ENCODE results near the gene CHERP. TPM values are rescaled to one million over a fixed set of nuclear protein-coding genes. Genes with fewer than 3 reads are reported as not detected.
"Not testable (repeated sequence)": the region's sequence is repeated elsewhere in the genome, so short reads cannot be mapped to it uniquely, and the experiment has no call there.

CHERP gene
- total RNA-seq, 1 donor from 2014 or later = 5.3 TPM

GRCh38 chr19:16577531-16577985, 35.3 kb upstream of the CHERP start:
- DNase-seq (ENCODE audit: low spot score in 2 of 2) = no peak
- FAIRE-seq = no peak

DNA sequence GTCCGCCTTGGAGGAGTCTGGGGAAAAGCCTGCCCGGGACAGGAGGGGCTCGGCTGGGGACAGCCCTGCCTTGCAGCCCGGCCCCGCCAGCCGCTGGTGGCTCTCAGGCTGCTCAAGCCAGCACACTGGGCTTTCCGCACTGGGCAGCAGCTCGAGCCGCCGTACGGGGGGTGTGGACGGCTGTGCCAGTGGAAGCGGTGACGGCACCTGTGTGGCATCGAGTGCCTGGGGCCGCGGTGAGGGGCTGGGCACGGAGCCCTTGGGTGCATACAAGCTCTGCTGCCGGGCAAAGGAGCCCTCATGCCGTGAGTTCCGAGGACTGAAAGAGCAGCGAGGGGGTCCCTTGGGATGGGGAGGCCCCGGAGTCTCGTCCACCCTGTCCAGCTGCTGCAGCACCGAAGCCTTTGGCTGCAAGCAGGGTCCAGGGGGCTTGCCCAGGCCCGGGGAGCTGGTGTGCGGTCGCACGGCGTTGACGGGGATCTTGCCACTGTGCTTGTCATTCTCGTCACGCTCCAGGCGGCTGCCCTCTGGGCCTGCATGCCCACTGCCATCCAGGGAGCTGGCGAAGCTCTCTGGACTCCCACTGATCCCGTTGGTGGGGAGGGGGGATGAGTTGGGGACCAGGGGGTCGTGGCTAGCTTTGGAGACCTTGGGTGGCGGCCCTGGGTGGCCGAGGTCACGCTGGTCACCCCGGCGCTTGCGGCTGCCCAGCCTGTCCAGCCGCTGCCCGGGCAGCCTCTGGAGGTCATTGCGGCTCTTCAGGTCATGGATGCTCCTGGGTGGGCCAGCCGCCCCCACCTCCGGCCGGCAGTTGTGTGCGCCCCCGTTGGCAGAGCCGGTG, 34.7 kb upstream of the CHERP start:
- no peak for DNase-seq (ENCODE audit: low spot score in 2 of 2)
- FAIRE-seq = no peak

DNA sequence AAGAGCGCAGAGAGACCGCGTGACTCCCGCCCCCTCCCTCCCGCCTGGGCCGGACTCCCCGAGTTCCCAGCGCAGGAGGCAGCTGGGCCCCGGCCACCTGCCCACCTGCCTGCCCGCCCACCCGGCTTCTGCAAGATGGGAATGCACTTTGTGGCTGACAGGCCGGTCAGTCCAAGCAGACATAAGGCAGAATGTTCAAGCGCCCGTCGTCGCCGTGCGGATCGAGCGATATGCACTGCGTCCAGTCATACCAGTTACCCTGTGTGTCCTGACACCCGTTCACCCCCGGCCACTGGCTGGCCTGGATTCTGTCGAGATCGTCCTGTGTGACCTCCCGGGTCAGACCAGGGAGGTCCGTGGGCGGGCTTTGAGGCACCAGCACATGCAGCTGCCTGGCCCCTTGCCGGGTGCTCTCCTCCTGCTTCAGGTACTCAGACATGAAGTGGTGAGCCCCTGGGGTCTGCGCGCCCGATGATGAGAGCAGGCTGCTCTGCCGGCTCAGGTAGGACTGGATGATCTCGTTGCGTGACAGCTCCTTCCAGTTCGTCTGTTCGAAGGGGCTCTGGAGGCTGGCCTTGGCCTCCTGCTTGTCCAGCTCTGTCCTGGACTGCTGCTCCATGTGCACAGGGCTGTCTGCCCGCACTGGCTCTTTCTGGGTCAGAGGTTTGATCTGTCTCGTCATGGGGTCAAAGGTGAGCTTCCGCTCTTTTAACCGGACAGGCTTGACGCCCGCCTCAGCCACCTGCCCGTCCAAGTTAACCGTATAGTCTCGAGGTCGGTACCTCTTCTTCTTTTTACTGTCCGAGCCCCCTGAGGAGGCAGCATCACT, 33.8 kb upstream of the CHERP start:
- DNase-seq (ENCODE audit: low spot score in 2 of 2) = no peak
- no peak for FAIRE-seq

DNA sequence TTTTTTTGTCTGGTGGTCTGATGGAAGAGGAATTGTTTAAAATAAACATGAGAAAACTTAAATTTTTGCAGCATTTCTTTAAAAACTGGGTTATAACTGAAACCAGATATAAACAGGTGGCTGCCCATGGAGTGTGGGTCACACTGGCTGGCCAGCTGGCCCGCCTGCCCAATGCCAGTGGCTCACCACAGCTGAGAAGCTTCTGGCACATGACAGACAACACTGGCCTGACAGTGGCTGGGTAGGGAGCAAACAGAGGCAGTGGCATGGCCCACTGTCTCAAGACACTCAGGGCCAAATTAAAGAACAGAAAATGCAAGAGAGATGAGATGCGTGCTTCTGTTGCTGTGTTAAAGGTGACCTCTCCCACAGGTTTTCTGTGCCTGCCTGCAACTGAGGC, 33.0 kb upstream of the CHERP start:
- no peak for DNase-seq (ENCODE audit: low spot score in 2 of 2)
- no peak for FAIRE-seq

DNA sequence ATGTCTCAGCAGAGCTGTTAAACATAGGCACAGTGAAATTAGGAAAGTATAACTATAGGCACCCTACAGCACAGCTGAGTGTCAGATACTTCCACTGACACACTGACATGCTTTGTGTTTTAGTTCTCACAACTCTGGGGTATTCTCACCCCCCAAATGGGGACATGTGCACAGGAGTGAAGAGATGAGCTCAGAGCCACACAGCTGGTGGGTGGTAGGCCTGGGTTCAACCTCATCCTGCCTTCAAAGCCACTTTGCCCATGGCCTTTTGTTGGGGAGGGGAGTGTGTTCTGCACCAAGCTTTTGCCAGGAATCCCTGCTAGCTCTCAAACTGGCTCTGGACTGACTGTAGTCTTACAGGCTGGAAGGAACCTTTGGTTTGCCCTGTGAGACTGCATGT, 31.7 kb upstream of the CHERP start:
- no peak for FAIRE-seq

DNA sequence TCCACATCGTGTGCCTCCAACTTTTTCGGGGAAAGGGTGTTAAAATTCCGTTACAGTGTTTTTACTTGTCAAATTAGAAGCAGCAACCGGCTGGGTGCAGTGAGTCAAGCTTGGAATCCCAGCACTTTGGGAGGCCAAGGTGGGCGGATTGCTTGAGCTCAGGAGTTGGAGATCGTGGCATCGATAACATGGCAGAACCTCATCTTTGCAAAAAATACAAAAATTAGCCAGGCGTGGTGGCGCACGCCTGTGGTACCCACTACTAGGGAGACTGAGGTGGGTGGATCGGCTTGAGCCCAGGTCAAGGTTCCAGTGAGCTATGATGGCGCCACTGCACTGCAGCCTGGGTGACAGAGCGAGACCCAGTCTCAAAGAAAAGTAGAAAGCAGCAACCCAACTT, 31.1 kb upstream of the CHERP start:
- no peak for DNase-seq (ENCODE audit: low spot score in 2 of 2)
- FAIRE-seq = no peak

More for the DNA sequence above, 31.7 kb upstream of the CHERP start:
- DNase-seq (ENCODE audit: low spot score in 2 of 2) = no peak

- no peak for FAIRE-seq
- DNase-seq (ENCODE audit: low spot score in 2 of 2) = peak; percentile 100
These were observed 30.3 kb upstream of the CHERP start, which contains the start of gene SLC35E1 for GRCh38 chr19:16572332-16573211. Gene SLC35E1 (minus strand): TSS chr19:16572415. CDS start chr19:16572364, 51 bp downstream.

DNA sequence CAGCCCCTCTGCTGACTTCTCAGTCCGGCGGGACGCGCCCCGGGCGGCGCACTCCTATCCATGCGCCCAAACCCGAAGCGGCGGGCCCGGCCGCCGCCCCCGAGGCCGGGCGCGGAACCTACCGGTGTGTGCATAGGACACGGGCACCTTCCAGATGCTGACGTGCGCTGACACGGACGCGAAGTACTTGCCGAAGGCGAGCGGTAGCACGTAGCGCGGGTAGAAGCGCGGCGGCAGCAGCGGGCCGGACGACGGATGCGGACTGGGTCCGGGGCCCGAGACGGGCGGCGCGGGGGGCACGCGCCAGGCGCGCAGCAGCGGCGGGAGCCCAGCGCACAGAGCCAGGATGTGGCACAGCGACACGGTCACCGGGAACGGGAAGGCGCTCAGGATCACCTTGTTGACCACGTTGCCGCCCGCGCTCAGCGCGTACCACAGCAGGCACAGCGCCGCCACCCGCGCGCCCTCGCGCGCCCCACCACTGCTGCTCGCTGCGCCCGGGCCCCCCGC, 29.6 kb upstream of the CHERP start:
- DNase-seq (ENCODE audit: low spot score in 2 of 2) (no peak), FAIRE-seq (no peak)

GRCh38 chr19:16571283-16571682, 29.0 kb upstream of the CHERP start:
- DNase-seq (ENCODE audit: low spot score in 2 of 2) = no peak
- FAIRE-seq = no peak

DNA sequence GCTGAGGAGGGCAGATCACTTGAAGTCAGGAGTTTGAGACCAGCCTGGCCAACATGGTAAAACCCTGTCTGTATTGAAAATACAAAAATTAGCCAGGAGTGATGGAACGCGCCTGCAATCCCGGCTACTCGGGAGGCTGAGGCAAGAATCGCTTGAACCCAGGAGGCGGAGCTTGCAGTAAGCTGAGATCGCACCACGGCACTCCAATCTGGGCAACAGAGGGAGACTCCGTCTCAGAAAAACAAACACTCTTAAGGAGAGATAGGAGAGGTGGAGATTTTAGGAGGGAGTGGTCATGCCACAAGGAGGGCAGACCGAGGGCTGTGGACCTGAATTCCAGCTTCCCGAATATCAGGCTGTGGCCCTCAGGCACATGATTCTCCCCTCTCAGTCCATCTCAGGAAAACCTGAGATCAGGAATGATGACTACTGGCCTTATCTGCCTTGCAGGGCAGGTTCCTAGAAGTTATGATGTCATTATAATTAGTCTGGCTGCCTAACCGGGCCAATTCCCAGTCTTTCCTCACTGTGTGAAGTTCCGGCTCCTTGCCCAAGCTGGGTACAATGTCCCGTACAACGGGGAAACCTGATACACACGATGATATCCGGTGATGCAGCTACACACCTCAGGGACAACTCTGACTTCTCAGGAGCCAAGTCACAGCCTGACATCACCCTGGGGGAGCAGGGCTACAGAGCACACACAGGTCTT, 27.5 kb upstream of the CHERP start:
- DNase-seq (ENCODE audit: low spot score in 2 of 2) (no peak), FAIRE-seq (no peak)

DNA sequence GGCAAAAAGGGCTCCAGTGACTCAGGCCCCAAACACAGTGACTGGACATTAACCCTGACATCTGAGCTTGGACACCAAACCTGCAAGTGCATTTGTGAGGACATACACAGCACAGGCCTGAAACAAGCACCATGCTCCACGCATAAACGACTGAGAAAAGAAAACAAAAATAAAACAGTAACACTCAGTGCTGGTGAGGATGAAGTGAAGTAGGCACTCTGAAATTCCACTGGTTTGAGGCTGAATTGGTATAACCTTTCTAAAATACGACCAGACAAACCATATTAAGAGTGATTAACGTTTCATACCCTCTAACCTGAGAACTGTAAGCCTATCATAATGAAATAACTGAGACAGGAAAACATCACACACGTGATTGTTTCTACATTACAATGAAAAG, 24.5 kb upstream of the CHERP start:
- FAIRE-seq = no peak
- DNase-seq (ENCODE audit: low spot score in 2 of 2) = no peak

DNA sequence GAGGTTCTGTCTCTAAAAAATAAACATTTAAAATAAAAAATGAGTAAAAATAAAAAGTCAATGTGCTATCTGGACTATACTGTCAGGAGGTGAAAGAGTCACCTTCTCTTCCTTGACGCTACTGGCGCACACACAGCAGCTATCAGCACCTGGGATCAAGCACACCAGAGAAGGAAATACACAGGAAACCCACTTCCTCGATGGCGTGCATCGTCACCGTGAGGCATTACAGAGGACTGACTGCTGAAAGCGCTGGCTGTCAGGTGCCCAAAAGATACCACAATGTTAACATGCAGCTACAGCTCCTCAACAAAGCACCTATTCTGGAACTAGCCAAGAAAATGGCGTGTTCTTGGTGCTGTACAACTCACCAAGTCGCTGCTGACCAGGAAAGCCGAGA, 23.9 kb upstream of the CHERP start:
- FAIRE-seq (no peak), DNase-seq (ENCODE audit: low spot score in 2 of 2) (no peak)

DNA sequence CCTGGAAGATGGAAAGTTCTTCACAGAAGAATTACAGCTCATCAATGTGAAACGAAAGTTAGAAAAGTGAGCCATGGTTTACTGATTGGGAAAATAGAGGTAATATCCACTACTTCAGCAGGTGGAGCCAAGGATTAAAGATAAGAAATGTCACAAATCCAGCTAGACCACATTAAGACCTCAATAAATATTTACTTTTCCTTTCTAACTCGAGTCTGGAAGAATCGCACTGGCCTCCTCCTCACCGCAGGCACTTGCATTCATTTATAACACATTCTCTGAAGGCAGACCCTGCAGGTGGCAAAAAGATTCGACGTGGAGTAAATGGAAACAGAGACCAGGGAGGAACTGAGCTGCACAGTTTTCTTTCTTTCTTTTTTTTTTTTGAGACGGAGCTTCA, 22.6 kb upstream of the CHERP start:
- FAIRE-seq (no peak), DNase-seq (ENCODE audit: low spot score in 2 of 2) (no peak)

GRCh38 chr19:16562608-16563025, 20.4 kb upstream of the CHERP start:
- DNase-seq (ENCODE audit: low spot score in 2 of 2) (no peak), FAIRE-seq (no peak)

- DNase-seq (ENCODE audit: low spot score in 2 of 2) = no peak
- FAIRE-seq = no peak
These were observed 19.1 kb upstream of the CHERP start for GRCh38 chr19:16561382-16561781.

DNA sequence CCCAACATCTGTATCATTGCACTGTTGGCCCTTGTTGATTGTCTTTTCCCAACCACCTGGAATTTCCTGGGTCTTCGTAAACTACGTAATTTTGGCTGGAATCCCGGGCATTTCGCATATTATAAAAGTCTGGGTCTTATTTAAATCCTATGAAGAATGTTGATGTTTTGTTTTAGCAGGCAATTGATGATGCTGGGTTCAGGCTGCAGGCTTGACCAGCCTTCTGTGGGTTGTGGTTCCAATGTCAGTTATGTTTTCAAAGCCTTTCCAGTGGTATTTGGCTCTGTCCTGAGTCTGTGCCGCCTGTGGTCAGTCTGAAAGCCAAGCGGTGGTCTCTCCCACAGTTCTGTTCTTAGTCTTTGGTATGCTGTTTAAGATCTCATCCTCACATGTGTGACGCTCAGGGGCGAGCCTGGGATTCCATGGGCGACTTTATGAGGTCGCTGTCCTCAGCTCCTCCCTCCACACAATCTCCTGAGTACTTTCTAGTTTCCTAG, 17.6 kb upstream of the CHERP start:
- DNase-seq (ENCODE audit: low spot score in 2 of 2) (no peak), FAIRE-seq (no peak)

GRCh38 chr19:16554776-16555175, 12.5 kb upstream of the CHERP start:
- FAIRE-seq (no peak), DNase-seq (ENCODE audit: low spot score in 2 of 2) (no peak)

- not testable (repeated sequence) for FAIRE-seq; DNase-seq (ENCODE audit: low spot score in 2 of 2)
These were observed 9.7 kb upstream of the CHERP start for GRCh38 chr19:16551902-16552301.

GRCh38 chr19:16548956-16549355, 6.7 kb upstream of the CHERP start:
- no peak for FAIRE-seq
- DNase-seq (ENCODE audit: low spot score in 2 of 2) = no peak
